Measurements from ENCODE around the gene GCLC. TPM values are rescaled to one million over a fixed set of nuclear protein-coding genes. Genes with fewer than 3 reads are reported as not detected.

The GCLC gene
- total and polyA plus RNA-seq, 9 of the 15 experiments (the other 6 are each of a cell fraction or from before 2014, with no cell fraction given) = 3.9 to 20.0 (median 9.4) TPM

DNA sequence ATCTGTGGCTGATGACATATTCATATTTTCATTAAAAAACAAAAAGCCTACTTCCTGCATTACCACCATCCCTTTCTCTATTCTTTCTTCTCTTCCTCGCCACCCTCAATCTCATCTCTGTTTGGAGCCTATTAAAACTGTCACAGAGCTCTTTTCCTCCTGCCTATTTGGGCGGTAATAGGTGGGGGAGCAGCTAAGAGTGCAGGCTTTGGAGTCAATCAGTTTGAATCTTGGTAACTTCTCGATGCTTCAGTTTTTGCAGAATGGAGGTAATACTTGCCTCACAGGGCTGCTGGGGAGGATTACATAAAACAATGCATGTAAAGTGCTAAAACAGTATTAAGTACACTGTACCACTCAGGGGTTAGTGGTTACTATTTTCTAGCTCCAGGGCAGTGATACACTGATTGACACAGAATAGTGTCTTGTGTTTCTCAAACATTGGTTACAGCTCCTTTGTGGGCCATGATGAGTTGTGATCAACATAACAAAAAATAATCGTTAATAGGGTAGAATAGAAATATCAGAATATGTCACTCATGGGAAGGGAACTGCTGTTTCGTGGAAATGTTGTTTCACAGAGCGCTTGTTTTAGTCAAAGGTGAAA lies 14.0 kb downstream of the GCLC start:
- FAIRE-seq (no peak), DNase-seq (ENCODE audit: extremely low read depth in 1 of 4, low spot score in 3 of 4) (no peak), ATAC-seq (no peak)
- CTCF ChIA-PET (ENCODE audit: low intra/inter-chr PET ratio) = no interaction called here
- TF ChIP-seq ZNF3 (CRISPR knock-in tag; IDR thresholded peaks at IDR 0.05) (no peak), CEBPG (CRISPR knock-in tag; IDR thresholded peaks at IDR 0.05) (no peak), CEBPG (tag; conservative IDR thresholded peaks at IDR 0.05 in 1 of 2, IDR thresholded peaks at IDR 0.05 in 1 of 2) (no peak), FOXJ2 (tag; IDR thresholded peaks at IDR 0.05) (no peak), CBFB (CRISPR knock-in tag; IDR thresholded peaks at IDR 0.05) (no peak)
- no TSS peak for BruUV-seq (replicated peaks)
- Histone ChIP-seq H3K4me2 (ENCODE audit: insufficient read depth, low read length) (no peak overlapping the region), H3K36me3 (ENCODE audit: control insufficient read depth, insufficient read depth, low read length) (no peaks in the 10 kb centered on the region), H3K4me3 (no peak overlapping the region), H4K20me1 (replicated peaks; ENCODE audit: control insufficient read depth, insufficient read depth, low read length) (peaks cover 15% of the 10 kb centered on the region; the same call in 1 of the 2 replicates), H3K27ac (ENCODE audit: extremely low read depth, low read depth, low read length) (no peak overlapping the region), H3K9ac (ENCODE audit: insufficient read depth in 1 of 2, low read depth in 2 of 2, low read length in 2 of 2) (no peak overlapping the region), H3K9me1 (ENCODE audit: control insufficient read depth, insufficient read depth, low read length) (no peaks in the 10 kb centered on the region), H3K79me2 (ENCODE audit: control insufficient read depth, insufficient read depth, low read length) (no peaks in the 10 kb centered on the region), H2AFZ (ENCODE audit: low read depth, low read length) (no peak overlapping the region), H3K27me3 (ENCODE audit: control insufficient read depth in 2 of 2, insufficient read depth in 2 of 2, low read length in 2 of 2) (no peaks in the 10 kb centered on the region), H3K4me1 (replicated peaks in 1 of 2; ENCODE audit: control insufficient read depth in 2 of 2, insufficient read depth in 2 of 2, low read length in 2 of 2) (peaks cover 0 to 20% of the 10 kb centered on the region in 2 experiments; a peak in 3 of 5 replicates), H3K9me3 (replicated peaks; ENCODE audit: control insufficient read depth, insufficient read depth, low read depth, low read length) (no peaks in the 10 kb centered on the region)
- POLR2A ChIA-PET = no interaction called here
- 81% methylated on average over 6 of the region's 6 CpGs for WGBS (ENCODE audit: insufficient coverage, low coverage, missing lambda C conversion rate)
- in situ Hi-C loops (cut with MboI) = no loop called here
- intact Hi-C loops (cut with micrococcal nuclease) = no loop called here

- no peak for FAIRE-seq
- 67% methylated on average over 5 of the region's 5 CpGs for WGBS (ENCODE audit: insufficient coverage, low coverage, missing lambda C conversion rate)
- intact Hi-C loops (cut with micrococcal nuclease) (no loop called here), in situ Hi-C loops (cut with MboI) (no loop called here)
- Histone ChIP-seq H3K79me2 (ENCODE audit: control insufficient read depth, insufficient read depth, low read length) (no peaks in the 10 kb centered on the region), H3K27ac (ENCODE audit: extremely low read depth, low read depth, low read length) (no peak overlapping the region), H3K36me3 (ENCODE audit: control insufficient read depth, insufficient read depth, low read length) (no peaks in the 10 kb centered on the region), H3K4me2 (ENCODE audit: insufficient read depth, low read length) (no peak overlapping the region), H4K20me1 (replicated peaks; ENCODE audit: control insufficient read depth, insufficient read depth, low read length) (peaks cover 15% of the 10 kb centered on the region; the same call in 1 of the 2 replicates), H3K4me1 (replicated peaks in 1 of 2; ENCODE audit: control insufficient read depth in 2 of 2, insufficient read depth in 2 of 2, low read length in 2 of 2) (peaks cover 0 to 20% of the 10 kb centered on the region in 2 experiments; a peak in 3 of 5 replicates), H2AFZ (ENCODE audit: low read depth, low read length) (no peak overlapping the region), H3K9me3 (replicated peaks; ENCODE audit: control insufficient read depth, insufficient read depth, low read depth, low read length) (no peaks in the 10 kb centered on the region), H3K27me3 (ENCODE audit: control insufficient read depth in 2 of 2, insufficient read depth in 2 of 2, low read length in 2 of 2) (no peaks in the 10 kb centered on the region), H3K4me3 (no peak overlapping the region), H3K9me1 (ENCODE audit: control insufficient read depth, insufficient read depth, low read length) (no peaks in the 10 kb centered on the region), H3K9ac (ENCODE audit: insufficient read depth in 1 of 2, low read depth in 2 of 2, low read length in 2 of 2) (no peak overlapping the region)
- CTCF ChIA-PET (ENCODE audit: low intra/inter-chr PET ratio) = no interaction called here
- POLR2A ChIA-PET = no interaction called here
- no TSS peak for BruUV-seq (replicated peaks)
- ATAC-seq = no peak
- no peak for DNase-seq (ENCODE audit: extremely low read depth in 1 of 4, low spot score in 3 of 4)
- TF ChIP-seq, protein P1, sequence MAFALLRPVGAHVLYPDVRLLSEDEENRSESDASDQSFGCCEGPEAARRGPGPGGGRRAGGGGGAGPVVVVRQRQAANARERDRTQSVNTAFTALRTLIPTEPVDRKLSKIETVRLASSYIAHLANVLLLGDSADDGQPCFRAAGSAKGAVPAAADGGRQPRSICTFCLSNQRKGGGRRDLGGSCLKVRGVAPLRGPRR (CRISPR knock-in tag; IDR thresholded peaks at IDR 0.05) = no peak
- TF ChIP-seq, protein P2, sequence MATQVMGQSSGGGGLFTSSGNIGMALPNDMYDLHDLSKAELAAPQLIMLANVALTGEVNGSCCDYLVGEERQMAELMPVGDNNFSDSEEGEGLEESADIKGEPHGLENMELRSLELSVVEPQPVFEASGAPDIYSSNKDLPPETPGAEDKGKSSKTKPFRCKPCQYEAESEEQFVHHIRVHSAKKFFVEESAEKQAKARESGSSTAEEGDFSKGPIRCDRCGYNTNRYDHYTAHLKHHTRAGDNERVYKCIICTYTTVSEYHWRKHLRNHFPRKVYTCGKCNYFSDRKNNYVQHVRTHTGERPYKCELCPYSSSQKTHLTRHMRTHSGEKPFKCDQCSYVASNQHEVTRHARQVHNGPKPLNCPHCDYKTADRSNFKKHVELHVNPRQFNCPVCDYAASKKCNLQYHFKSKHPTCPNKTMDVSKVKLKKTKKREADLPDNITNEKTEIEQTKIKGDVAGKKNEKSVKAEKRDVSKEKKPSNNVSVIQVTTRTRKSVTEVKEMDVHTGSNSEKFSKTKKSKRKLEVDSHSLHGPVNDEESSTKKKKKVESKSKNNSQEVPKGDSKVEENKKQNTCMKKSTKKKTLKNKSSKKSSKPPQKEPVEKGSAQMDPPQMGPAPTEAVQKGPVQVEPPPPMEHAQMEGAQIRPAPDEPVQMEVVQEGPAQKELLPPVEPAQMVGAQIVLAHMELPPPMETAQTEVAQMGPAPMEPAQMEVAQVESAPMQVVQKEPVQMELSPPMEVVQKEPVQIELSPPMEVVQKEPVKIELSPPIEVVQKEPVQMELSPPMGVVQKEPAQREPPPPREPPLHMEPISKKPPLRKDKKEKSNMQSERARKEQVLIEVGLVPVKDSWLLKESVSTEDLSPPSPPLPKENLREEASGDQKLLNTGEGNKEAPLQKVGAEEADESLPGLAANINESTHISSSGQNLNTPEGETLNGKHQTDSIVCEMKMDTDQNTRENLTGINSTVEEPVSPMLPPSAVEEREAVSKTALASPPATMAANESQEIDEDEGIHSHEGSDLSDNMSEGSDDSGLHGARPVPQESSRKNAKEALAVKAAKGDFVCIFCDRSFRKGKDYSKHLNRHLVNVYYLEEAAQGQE (IDR thresholded peaks at IDR 0.05; ENCODE audit: borderline replicate concordance) = no peak
- TF ChIP-seq, protein P2 (CRISPR knock-in tag; IDR thresholded peaks at IDR 0.05; ENCODE audit: low read depth) = no peak
Observed at GRCh38 chr6:53530346-53530745, 14.6 kb downstream of the GCLC start.

Measured in K562 (cell line).